COLO668 (cell line): ENCODE measurements around the gene AKAP13.

Experiments used
- DNase-seq: peaks from one replicate; lab custom pipeline; 2025; ENCODE audit not compliant: unreplicated experiment; lab: John Stamatoyannopoulos, UW

AKAP13 gene

DNA sequence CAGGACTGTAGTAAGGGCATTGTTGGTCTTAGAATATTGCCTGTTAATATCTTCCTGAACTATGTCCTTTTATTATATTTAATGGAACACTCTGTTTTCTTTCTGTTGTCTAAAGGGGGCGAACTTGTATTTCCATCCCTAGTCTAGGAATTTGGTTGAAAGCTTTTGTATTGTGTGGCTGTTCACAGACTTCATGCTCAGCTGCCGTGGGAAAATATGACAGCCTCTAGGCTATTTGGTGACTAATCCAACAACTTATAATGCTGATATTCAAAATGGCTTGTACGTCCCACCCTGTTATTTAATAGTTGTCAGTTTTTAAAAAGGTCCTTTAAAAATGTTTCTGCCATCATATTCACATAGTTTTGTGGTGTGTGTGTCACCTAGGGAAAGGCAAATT, 211.7 kb downstream of the AKAP13 start:
- DNase-seq: no peak

GRCh38 chr15:85593809-85594445, 213.5 kb downstream of the AKAP13 start:
- DNase-seq: no peak

GRCh38 chr15:85595804-85596536, 215.6 kb downstream of the AKAP13 start:
- no peak for DNase-seq

DNA sequence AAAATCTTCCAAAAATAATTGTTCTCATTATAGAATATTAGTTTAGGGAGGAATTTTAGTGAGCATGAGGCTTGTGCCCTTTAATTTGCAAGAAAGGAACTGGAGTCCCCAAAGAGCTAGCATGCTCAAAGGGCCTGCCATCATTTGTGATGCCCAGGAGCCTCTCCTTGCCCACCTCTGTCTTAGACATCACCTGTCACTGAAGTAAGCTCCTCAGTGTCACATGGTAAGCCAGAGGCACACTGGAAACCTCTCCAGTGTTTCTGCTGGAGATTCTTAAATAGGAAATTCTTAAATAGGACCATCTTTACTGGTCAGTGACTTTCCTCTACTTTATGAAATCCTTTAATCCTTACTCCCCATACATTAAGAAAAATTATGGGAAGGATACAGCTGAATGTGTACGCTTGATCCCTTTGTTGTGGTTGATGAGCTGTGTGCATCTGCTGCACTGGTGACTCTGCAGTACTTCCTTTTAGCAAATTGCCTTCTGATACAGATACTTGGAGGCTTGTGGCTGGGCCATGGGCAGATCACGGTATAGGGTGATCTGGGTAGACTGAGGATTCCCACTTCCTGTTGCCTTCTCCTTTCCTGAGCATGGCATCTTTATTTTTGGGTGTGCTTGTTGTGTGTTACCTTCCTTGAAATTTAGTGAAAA, 216.9 kb downstream of the AKAP13 start:
- DNase-seq: no peak

DNA sequence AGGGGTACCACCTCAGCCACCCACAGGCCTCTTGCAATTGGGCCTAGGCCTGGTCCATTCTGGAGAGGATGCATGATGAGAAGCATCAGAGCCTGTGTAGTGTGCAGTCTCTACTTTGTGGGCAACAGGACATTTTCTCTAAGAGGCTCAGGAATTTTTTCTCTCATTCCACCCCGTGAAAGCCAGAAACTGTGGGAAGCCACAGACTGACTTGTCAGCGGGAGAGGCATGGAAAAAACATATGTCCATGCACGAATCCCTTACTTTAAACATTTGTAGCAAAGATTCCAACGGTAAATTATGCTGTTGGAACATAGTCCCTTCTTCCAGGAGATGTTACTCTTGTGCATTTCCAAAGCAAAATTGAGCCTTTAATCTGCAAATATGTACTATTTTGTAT, 217.8 kb downstream of the AKAP13 start:
- no peak for DNase-seq

DNA sequence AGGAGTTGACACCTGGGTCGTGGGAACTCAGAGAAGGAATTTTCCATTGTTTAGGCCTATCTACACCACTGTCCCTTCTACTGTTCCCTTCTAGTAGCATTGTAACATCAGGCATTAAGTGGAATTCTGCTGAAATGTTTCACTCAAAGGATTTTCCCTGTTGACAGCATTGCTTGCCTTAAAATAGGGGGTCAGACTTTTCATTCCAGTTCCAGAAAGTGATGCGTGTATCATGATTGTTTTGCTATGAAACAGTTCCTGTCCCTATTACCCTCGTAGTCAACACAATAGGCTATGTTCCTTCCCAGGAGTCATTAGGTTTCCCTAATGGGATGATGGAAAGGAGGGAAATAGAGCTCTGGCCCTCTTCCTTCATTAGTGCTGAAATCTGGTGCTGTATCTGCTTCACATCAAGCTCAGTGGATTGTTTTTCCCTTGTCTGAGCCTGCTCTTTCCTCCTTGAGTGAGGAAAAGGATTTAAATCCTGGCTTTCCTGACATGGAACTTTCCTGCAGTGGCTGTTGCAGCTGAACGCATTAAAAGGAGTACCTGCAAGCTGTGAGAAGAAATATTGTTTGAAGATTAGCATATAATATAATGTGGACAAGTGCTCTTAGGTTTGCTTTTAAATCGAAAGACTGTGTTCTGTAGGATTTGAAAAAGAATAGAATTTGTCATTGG, 218.5 kb downstream of the AKAP13 start:
- no peak for DNase-seq

DNA sequence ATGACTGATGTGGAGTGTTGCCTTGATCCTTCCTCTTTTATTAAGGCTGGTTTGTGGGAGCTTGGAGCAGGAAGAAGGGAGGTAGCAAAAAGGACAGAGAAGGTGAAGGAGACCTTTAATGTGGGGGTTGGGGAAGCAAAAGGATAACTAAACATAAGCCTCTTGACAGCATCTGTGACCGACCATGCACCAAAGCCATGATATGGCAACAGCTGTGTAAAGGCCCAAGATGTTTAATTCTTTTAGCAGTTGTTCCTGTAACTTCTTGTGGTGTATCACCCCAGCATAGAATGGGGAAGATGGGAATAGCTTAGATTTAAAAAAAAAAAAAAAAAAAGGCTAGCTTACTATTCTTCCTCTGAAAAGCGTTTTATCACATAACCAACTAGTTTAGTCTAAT, 219.6 kb downstream of the AKAP13 start:
- DNase-seq: no peak

DNA sequence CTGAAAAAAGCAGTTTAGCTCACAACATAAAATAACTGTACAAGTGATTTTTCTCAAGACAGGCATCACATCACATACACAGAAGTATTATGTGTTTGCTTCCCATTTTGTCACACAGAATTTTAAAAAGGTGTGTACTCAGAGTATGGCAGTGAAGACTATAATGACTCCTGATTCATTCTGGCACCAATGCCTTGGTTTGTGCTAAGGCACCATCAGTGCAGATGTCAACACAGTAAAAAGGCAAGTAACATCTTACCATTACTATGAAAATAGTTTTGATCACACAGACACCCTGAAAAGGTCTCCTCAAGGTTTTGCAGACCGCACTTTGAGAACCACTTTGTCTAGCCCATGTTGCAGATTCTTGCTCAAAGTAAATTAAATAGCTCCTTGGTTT, 222.8 kb downstream of the AKAP13 start:
- DNase-seq: no peak

- no peak for DNase-seq
Observed at GRCh38 chr15:85603703-85604102, 223.3 kb downstream of the AKAP13 start.

DNA sequence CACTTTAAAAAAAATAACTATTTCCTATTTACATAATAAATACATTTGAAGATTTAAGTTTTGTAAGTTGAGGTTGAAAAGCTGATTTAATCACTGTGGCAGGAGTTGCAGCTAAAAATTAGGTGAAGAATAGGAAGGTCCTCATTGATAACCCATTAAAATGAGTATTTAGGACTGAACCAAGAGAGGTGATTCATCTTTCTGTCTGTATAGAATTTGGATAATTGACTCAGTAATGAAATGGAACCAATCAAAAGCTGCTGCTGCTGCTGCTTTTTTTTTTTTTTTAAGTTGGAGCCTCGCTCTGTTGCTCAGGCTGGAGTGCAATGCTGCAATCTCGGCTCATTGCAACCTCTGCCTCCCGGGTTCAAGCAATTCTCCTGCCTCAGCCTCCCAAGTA, 223.8 kb downstream of the AKAP13 start:
- no peak for DNase-seq

DNA sequence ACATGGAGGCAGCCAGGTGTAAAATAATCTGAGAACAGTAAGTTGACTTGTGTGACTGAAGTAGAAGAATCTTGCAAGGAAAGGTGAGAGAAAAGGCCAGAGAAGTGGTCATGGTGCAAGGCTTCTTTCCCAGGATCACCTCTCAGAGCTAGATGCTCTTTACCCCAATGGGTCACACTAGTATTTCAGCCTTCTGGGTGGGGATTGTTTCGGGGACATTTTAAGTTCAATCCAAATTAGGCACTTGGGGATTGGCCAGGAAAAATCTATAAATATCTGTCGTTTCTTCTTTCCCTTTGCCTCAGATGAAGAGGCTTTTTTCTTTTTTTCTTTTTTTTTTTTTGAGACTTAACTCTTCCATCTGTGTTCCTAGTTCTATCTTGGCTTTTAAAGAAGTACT, 226.3 kb downstream of the AKAP13 start:
- no peak for DNase-seq

DNA sequence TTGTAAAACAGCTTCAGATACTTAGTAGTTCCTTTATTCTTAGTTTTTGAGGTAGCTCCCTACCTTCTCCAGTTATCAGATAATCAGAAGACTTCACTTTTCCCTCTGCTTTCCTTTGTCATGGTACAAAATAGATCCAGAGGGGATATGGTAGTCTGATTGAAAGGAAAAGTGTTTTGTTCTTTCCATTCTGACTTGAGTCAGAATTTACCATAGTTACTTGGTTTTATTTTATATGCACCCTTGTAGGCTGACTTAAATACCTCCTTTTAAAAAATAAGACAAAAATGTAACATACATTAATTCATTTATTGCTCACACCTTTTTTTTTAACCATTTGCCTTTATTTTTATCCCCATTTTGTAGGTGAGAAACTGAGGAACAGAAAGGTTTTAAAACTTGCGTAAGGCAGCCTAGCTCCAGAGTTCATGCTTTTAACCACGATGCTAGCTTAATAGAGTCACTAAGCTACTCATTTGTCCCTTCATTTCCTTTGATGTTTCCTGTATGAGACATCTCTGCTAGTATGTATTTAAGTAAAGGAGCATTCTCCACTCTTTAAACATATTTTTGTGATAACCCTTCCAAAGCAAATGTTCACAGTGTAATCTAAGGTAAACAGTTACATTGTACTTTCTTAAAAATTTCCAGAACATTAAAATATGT, 226.9 kb downstream of the AKAP13 start:
- DNase-seq: no peak

GRCh38 chr15:85607842-85608241, 227.4 kb downstream of the AKAP13 start:
- DNase-seq: no peak

DNA sequence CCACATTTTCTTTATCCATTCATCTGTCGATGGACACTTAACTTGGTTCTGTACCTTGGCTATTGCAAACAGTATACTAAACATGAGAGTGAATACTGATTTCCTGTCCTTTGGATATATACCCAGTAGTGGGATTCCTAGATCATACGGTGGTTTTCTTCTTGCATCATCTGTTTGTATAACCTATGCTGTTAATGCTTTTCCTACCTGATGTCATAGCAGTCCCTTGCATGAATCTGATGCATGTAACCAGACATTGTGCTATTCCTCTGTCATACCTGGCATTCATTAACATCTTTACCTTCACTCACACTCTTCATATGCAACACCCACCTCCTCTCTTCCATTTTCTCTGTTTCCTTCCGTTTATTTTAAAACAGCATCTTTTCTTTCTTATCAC, 229.1 kb downstream of the AKAP13 start:
- DNase-seq: no peak

- no peak for DNase-seq
Observed at GRCh38 chr15:85611361-85611760, 231.0 kb downstream of the AKAP13 start.

DNA sequence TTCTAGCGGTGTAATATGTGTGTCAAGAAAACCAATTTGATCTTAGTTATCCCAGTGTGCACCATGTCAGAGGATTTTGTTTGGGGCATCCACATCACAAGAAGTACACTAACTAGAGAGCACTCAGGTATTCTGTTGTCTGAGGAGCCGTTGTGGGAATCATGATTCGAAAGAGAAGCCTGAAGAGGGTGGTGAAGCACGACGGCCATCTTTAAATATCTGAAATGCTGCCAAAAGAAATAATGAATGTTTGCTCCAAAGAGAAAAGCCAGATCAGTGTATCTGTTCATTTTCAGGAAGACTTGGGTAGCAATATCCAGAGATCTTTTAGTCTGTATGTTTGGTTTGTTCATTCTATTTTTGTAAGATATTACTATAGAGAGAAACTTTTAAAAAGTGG, 233.7 kb downstream of the AKAP13 start:
- no peak for DNase-seq

GRCh38 chr15:85615930-85616329, 235.5 kb downstream of the AKAP13 start:
- DNase-seq: no peak

- no peak for DNase-seq
Observed at GRCh38 chr15:85616549-85617110, 236.2 kb downstream of the AKAP13 start.

DNA sequence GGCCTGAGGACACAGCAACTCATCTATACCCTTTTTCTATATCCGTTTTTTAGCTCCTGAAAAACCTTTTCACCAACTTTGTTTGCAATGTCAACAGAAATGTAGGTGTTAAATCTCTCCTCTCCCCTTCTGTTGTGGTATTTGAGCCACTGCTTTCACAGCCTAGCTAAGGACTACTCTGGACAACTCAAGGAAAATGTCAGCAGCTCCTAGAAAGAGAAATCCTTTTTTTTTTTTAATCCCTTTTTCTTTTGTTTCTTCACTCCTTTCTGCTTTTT, 237.8 kb downstream of the AKAP13 start:
- DNase-seq: no peak

DNA sequence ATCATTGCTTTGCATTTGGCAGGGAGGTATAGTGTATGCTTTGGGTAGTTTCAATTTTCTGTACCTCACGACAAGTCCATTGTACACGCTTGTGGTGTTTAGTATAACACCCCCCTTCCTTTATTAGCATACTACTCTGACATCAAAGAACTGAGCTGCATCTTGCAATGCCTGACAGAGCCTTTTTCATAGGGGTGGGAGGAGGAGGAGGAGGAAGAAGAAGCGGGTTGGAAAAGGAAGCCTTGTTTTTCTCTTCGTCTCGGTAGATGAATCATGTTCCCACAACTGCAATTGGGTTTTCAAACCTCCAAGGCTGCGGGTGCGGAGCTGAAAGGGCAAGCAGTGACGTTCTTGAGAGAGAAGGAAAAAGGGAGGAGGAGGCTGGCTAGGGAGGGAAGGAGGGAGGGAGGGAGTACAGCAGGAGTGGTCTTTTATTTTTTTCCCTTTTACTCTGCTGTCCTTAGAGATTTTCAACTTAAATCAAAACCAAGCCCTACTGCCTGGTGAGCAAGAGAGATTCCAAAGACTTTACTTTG, 238.6 kb downstream of the AKAP13 start:
- DNase-seq: no peak
